Activated naive CD4-positive, alpha-beta T cell treated with anti-CD3 and anti-CD28 coated beads for 36 hours (primary cell): ENCODE measurements around the gene ZNF618. TPM values are rescaled to one million over a fixed set of nuclear protein-coding genes. Genes with fewer than 3 reads are reported as not detected.

Source experiments
- CTCF ChIA-PET: fragments of 350-600 bp; sonication (Branson Sonifier 250); formaldehyde crosslinking; loops from one replicate; lab custom pipeline; 2021; ENCODE audit warnings: antibody characterized with exemption; lab: Charles Lee
- DNase-seq: peaks from one replicate; pipeline ENCODE4 v3.0.0-alpha.2; 2020
- H3K27ac Mint-ChIP-seq: one replicate; pipeline ENCODE4 v1.8.0; 2021; ENCODE audit warnings: mild to moderate bottlenecking, mixed read lengths
- H3K27me3 Mint-ChIP-seq: one replicate; pipeline ENCODE4 v1.8.0; 2021; ENCODE audit warnings: low read depth, mixed read lengths
- H3K36me3 Mint-ChIP-seq: one replicate; pipeline ENCODE4 v1.8.0; 2021; ENCODE audit warnings: low read depth, mixed read lengths
- H3K4me1 Mint-ChIP-seq: one replicate; pipeline ENCODE4 v1.8.0; 2021; ENCODE audit warnings: low read depth, mixed read lengths
- H3K4me3 Mint-ChIP-seq: one replicate; pipeline ENCODE4 v1.8.0; 2021; ENCODE audit warnings: mild to moderate bottlenecking, moderate library complexity, mixed read lengths
- H3K9me3 Mint-ChIP-seq: one replicate; pipeline ENCODE4 v1.8.0; 2021; ENCODE audit warnings: mixed read lengths
- intact Hi-C: fragments of 100-400 bp; cut with micrococcal nuclease; formaldehyde crosslinking; loops from one replicate; pipeline ENCODE4 v1.15.1; 2023
- total RNA-seq, 2 experiments: library from RNA; stranded (reverse); gene quantifications; one replicate each; pipeline ENCODE4 v1.2.3, GENCODE V29; 2021

Gene ZNF618
- total RNA-seq, 2 experiments from 2014 or later = 0.02 to 0.10 TPM

DNA sequence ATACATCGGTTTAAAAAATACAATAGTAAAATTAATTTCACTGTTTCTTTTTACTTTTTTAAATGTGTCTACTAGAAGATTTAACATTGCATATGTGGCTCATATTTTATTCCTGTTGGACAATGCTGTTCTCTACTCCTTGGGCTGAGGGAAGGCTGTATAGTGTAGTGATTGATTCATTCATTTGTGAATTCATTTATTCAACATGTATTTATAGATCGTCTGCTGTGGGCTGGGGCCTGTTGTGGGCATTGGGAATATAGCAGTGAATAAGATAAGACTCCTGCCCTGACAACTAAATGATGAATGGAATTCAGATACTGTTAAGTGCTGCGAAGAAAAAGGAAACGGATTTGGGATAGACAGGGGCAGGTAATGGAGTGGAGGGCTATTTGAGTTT lies 55.7 kb downstream of the ZNF618 start:
- Mint-ChIP-seq H3K36me3 (no peaks in the 10 kb centered on the region), H3K9me3 (peaks cover 7% of the 10 kb centered on the region), H3K4me3 (no peak overlapping the region), H3K4me1 (no peaks in the 10 kb centered on the region), H3K27me3 (no peaks in the 10 kb centered on the region), H3K27ac (no peak overlapping the region)
- CTCF ChIA-PET = no interaction called here
- intact Hi-C loops = no loop called here
- DNase-seq = no peak

GRCh38 chr9:113932906-113933584 lies 56.9 kb downstream of the ZNF618 start:
- Mint-ChIP-seq H3K4me1 (no peaks in the 10 kb centered on the region), H3K27ac (no peak overlapping the region), H3K36me3 (no peaks in the 10 kb centered on the region), H3K27me3 (no peaks in the 10 kb centered on the region), H3K4me3 (no peak overlapping the region), H3K9me3 (peaks cover 5% of the 10 kb centered on the region)
- CTCF ChIA-PET = no interaction called here
- intact Hi-C loops = no loop called here
- DNase-seq = no peak

DNA sequence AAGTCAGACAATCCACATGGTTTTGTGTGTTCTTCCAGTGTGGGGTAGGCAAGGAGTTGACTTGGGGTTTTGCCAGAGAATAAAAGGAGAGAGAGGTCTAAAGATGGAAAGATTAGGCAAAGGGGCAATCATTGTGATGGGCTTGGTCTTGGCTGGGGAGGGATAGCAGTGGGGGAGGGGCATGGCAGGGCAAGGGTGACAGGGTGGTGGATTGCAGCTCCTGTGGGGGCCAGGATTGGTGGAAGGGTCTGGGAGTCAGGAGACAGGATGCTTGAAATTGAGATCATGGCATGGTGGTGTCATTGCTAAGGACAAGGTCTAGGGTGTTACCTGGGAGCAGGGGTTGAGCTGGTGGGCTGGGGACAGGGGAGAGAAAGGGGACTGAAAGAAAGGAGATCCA lies 57.6 kb downstream of the ZNF618 start:
- no peaks in the 10 kb centered on the region for H3K36me3 Mint-ChIP-seq
- intact Hi-C loops = no loop called here
- CTCF ChIA-PET = no interaction called here
- H3K27me3 Mint-ChIP-seq = no peaks in the 10 kb centered on the region
- no peaks in the 10 kb centered on the region for H3K9me3 Mint-ChIP-seq
- H3K4me3 Mint-ChIP-seq = no peak overlapping the region
- no peak for DNase-seq
- H3K4me1 Mint-ChIP-seq = no peaks in the 10 kb centered on the region
- no peak overlapping the region for H3K27ac Mint-ChIP-seq

DNA sequence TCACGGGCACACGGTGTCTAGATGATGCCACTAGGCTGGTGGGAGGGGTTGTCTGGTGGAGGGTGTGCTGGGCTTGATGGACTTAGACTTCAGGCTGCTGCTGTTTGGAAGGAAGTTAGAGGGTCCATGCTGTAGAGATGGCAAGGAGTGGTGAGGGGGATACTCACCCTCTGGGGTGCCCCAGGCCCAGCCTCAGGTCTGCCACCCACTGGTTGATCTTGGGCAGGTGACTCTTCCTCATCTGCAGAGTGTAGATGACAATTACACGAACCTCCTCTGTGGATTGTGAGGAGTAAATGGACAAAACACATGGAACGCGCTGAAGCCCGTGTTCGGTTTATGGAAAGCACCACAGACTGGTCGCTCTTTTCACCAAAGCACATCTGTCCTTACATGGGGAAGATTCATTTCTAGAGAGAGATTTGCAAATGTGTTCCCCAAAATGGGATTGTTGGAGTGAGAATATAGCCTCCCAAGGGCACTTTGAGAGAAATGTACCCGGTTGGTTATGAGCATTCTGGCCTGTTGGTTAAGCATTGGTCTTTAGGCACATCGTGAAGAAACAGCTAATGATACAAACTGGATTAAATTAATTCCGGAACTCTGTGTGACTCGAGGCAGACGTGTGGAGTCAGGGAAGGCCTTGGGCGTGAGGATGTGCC lies 58.2 kb downstream of the ZNF618 start:
- no peaks in the 10 kb centered on the region for H3K27me3 Mint-ChIP-seq
- CTCF ChIA-PET = interaction anchor here (0.6 kb wide), 1 partner anchor 457 kb away, joined by 3 read pairs; no protein-coding TSS in a partner anchor
- H3K4me3 Mint-ChIP-seq = no peak overlapping the region

GRCh38 chr9:113934829-113935676 lies 58.9 kb downstream of the ZNF618 start:
- Mint-ChIP-seq H3K36me3 (no peaks in the 10 kb centered on the region), H3K9me3 (no peaks in the 10 kb centered on the region), H3K4me3 (no peak overlapping the region), H3K4me1 (no peaks in the 10 kb centered on the region), H3K27ac (no peak overlapping the region), H3K27me3 (no peaks in the 10 kb centered on the region)
- intact Hi-C loops = no loop called here
- CTCF ChIA-PET = interaction anchor here (0.6 kb wide), 1 partner anchor 458 kb away, joined by 3 read pairs; no protein-coding TSS in a partner anchor
- DNase-seq = no peak

More for the DNA sequence above, 58.2 kb downstream of the ZNF618 start:
- H3K4me1 Mint-ChIP-seq = no peaks in the 10 kb centered on the region
- H3K9me3 Mint-ChIP-seq = no peaks in the 10 kb centered on the region
- no peak for DNase-seq
- H3K36me3 Mint-ChIP-seq = no peaks in the 10 kb centered on the region
- intact Hi-C loops = no loop called here
- H3K27ac Mint-ChIP-seq = no peak overlapping the region

- CTCF ChIA-PET = no interaction called here
Measured at GRCh38 chr9:113935677-113936380, 59.7 kb downstream of the ZNF618 start.

DNA sequence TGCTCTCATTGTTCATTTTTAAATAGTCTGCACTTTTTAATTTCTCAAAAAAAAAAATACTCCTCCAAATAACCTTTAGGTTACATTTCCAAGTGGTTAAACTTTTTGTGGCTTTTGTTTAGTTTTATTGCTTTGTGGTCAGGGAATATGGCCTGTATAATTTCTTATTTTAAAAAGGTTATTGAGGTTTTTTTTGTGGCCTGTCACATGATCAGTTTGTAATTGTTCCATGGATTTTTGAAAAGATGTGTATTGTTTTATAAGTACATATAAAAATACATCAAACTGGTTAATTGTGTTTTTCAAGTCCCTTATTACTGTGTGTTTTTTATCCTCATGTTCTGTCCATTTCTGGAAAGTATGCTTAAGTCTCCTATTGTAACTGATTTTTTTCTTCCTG lies 64.0 kb downstream of the ZNF618 start:
- no peak for DNase-seq
- no peaks in the 10 kb centered on the region for H3K9me3 Mint-ChIP-seq
- CTCF ChIA-PET = no interaction called here
- intact Hi-C loops = no loop called here
- H3K4me3 Mint-ChIP-seq = no peak overlapping the region
- no peaks in the 10 kb centered on the region for H3K4me1 Mint-ChIP-seq
- no peaks in the 10 kb centered on the region for H3K36me3 Mint-ChIP-seq
- no peaks in the 10 kb centered on the region for H3K27me3 Mint-ChIP-seq
- no peak overlapping the region for H3K27ac Mint-ChIP-seq

More at GRCh38 chr9:113935677-113936380, 59.7 kb downstream of the ZNF618 start:
- H3K36me3 Mint-ChIP-seq = no peaks in the 10 kb centered on the region
- no peak overlapping the region for H3K27ac Mint-ChIP-seq
- no peaks in the 10 kb centered on the region for H3K4me1 Mint-ChIP-seq
- H3K9me3 Mint-ChIP-seq = no peaks in the 10 kb centered on the region
- intact Hi-C loops = no loop called here
- H3K27me3 Mint-ChIP-seq = no peaks in the 10 kb centered on the region
- no peak for DNase-seq
- no peak overlapping the region for H3K4me3 Mint-ChIP-seq

GRCh38 chr9:113941056-113941455 lies 64.9 kb downstream of the ZNF618 start:
- Mint-ChIP-seq H3K9me3 (no peaks in the 10 kb centered on the region), H3K4me1 (no peaks in the 10 kb centered on the region)

GRCh38 chr9:113941526-113941925 lies 65.4 kb downstream of the ZNF618 start:
- Mint-ChIP-seq H3K27ac (no peak overlapping the region), H3K9me3 (no peaks in the 10 kb centered on the region), H3K4me3 (no peak overlapping the region), H3K4me1 (no peaks in the 10 kb centered on the region), H3K36me3 (no peaks in the 10 kb centered on the region), H3K27me3 (no peaks in the 10 kb centered on the region)
- CTCF ChIA-PET = no interaction called here
- no peak for DNase-seq
- intact Hi-C loops = no loop called here

More at GRCh38 chr9:113941056-113941455, 64.9 kb downstream of the ZNF618 start:
- Mint-ChIP-seq H3K4me3 (no peak overlapping the region), H3K27ac (no peak overlapping the region), H3K36me3 (no peaks in the 10 kb centered on the region), H3K27me3 (no peaks in the 10 kb centered on the region)
- intact Hi-C loops = no loop called here
- no peak for DNase-seq
- CTCF ChIA-PET = no interaction called here

- H3K4me3 Mint-ChIP-seq = no peak overlapping the region
- no peak for DNase-seq
- CTCF ChIA-PET = interaction anchor here (0.7 kb wide), 2 partner anchors 20 to 66 kb away, joined by 3 to 4 read pairs; no protein-coding TSS in a partner anchor
- intact Hi-C loops = no loop called here
- H3K9me3 Mint-ChIP-seq = no peaks in the 10 kb centered on the region
- no peaks in the 10 kb centered on the region for H3K27me3 Mint-ChIP-seq
- no peak overlapping the region for H3K27ac Mint-ChIP-seq
- no peaks in the 10 kb centered on the region for H3K4me1 Mint-ChIP-seq
- no peaks in the 10 kb centered on the region for H3K36me3 Mint-ChIP-seq
Measured at GRCh38 chr9:113943112-113944009, 67.3 kb downstream of the ZNF618 start.

- Mint-ChIP-seq H3K4me1 (no peaks in the 10 kb centered on the region), H3K4me3 (no peak overlapping the region), H3K9me3 (no peaks in the 10 kb centered on the region), H3K27ac (no peak overlapping the region), H3K27me3 (no peaks in the 10 kb centered on the region), H3K36me3 (no peaks in the 10 kb centered on the region)
- intact Hi-C loops = no loop called here
- no peak for DNase-seq
- CTCF ChIA-PET = no interaction called here
Measured at GRCh38 chr9:113945784-113946183, 69.7 kb downstream of the ZNF618 start.
